ENCODE data around the gene PEX10.
A peak's percentile ranks its signal among the peaks of the same experiment; 100 is the strongest.

PEX10 gene

DNA sequence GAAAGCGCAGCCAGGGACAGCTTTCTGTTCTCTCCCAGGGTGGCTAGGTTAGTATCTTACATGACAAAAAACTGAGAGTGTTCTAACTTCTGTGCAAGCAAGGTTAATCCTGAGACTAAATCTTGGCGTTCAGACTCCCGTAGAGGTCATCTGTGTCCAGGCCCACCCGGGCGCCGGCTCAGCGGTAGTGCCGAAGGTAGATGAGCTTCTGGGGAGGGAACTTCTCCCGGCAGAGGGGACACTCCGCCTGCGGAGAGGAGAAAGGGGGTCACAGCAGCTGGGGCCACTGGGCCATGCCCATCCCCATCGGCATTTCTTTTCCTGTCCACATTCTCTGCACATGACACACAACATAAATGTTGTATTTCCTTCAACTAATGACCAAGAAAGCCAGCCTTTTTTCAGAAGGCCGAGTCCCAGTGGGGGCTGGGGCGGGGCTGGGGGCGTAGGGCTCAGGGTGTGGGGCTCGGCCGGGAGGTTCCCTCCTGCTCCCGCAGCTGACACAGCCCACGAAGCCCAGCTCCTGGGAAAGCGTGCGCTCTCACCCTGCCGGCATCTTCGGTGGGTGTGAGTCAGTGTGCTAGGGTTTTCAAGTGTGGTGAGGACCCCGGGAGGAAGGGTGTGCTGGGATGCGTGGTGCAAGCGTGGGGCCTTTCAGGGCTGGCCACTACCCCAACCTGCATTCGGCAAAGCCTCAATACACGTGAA, 6.6 kb downstream of the PEX10 start:
- Histone ChIP-seq H3K27ac (ENCODE audit: low read depth, low read length) (peak overlapping the region; percentile 53), H3K36me3 (ENCODE audit: insufficient read depth, low read length) (peaks cover 13% of the 10 kb centered on the region; the same call in 1 of the 2 replicates), H3K79me2 (ENCODE audit: control insufficient read depth, insufficient read depth, low read length, unreplicated experiment) (no peaks in the 10 kb centered on the region), H3K4me1 (ENCODE audit: control insufficient read depth, insufficient read depth, low read length, unreplicated experiment) (peaks cover 9% of the 10 kb centered on the region), H2AFZ (ENCODE audit: low read length, unreplicated experiment) (no peak overlapping the region), H3K27me3 (ENCODE audit: insufficient read depth, low read length) (no peaks in the 10 kb centered on the region), H3K4me3 (ENCODE audit: low read depth, low read length) (no peak overlapping the region)

DNA sequence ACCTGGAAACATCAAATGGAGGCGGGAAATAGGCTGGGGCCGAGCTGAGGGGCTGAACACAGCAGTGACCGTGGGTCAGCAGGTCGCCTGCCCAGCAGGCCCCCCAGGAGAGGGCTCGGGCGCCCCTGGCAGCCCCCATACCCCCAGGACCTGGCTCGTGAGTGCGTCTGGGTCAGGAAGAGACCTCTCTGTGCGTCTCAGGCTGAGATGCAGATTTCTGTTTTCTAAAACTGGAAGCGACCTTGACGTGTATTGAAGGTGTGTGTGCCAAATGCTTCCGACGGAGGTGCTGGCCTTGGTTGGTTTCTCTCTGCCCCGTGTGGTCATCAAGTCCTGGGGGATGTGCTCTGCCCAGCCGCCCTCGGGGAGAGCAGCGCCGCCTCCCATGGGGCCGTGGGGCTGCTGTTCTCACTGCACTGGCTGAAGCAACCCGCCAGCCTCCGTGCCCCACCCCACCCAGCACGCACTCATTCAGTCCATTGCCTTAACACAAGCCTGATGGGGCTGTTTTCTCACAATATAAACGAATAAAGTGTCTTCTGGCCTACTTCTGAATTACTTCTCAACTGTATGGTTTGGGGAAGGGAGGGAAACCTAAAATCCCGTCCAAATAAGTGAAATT, 7.4 kb downstream of the PEX10 start:
- Histone ChIP-seq H3K27me3 (ENCODE audit: insufficient read depth, low read length) (no peaks in the 10 kb centered on the region), H2AFZ (ENCODE audit: low read length, unreplicated experiment) (no peak overlapping the region), H3K4me3 (ENCODE audit: low read depth, low read length) (no peak overlapping the region), H3K4me1 (ENCODE audit: control insufficient read depth, insufficient read depth, low read length, unreplicated experiment) (peaks cover 9% of the 10 kb centered on the region), H3K79me2 (ENCODE audit: control insufficient read depth, insufficient read depth, low read length, unreplicated experiment) (no peaks in the 10 kb centered on the region), H3K36me3 (ENCODE audit: insufficient read depth, low read length) (peaks cover 20% of the 10 kb centered on the region), H3K27ac (ENCODE audit: low read depth, low read length) (peak overlapping the region; percentile 53)

DNA sequence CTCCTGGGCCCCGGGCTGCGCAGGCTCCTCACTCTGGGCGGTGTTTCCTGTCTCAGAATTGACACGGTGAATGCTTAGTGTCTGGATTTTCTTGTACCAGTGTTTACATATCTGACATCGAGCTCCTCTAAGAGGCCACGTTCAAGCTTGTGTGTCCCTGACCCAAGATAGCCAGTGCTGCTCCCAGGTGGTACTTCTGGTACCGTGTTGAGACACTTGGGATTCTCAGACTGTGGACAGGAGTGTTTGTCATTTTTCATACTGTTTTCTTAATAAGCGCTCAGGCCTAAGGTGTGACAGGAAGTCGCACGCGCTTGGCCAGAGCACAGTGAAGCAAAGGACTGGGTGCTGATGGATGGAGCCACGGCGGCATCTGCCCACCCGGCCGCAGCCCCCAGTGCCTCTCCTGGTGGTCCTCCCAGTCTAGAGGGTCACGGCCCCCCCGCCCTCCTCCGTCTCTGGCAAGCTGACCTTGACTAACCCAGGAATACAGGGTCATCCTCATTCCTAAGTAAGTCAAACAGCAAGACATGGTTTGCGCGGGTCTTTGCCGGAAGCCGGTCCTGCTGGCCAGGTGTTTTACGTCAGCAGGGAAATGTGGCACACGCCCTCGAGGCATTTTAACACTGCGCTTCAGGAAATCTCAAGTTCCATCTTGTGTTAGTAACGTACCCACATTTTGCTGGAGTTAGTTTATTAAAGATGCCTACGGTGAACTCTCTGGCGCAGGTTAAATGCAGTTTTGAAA, 8.0 kb downstream of the PEX10 start:
- Histone ChIP-seq H3K27ac (ENCODE audit: low read depth, low read length) (no peak overlapping the region), H3K27me3 (ENCODE audit: insufficient read depth, low read length) (no peaks in the 10 kb centered on the region), H2AFZ (ENCODE audit: low read length, unreplicated experiment) (no peak overlapping the region), H3K79me2 (ENCODE audit: control insufficient read depth, insufficient read depth, low read length, unreplicated experiment) (no peaks in the 10 kb centered on the region), H3K4me3 (ENCODE audit: low read depth, low read length) (no peak overlapping the region), H3K36me3 (ENCODE audit: insufficient read depth, low read length) (peaks cover 25% of the 10 kb centered on the region), H3K4me1 (ENCODE audit: control insufficient read depth, insufficient read depth, low read length, unreplicated experiment) (peaks cover 9% of the 10 kb centered on the region)

DNA sequence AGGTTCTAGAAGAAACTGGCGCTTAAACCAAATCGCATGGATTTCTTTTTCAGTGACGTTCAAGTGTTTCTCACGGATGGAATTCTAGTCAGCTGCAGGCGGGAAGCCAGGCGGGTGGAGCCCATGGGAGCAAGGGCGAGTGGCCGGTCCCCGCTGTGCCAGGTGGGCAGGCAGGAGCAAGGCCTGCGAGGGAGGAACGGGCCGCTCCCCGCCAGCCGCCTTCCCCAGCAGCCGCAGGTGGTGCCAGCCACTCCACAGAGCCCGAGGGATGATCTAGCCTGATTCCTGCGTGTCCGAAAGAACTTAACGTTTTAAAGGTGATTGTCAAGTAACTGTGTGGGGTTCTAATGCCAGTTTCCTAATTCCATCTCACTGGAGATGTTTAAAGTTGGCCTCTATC, 9.1 kb downstream of the PEX10 start:
- H3K4me3 ChIP-seq (ENCODE audit: low read depth, low read length): no peak overlapping the region
- H3K79me2 ChIP-seq (ENCODE audit: control insufficient read depth, insufficient read depth, low read length, unreplicated experiment): no peaks in the 10 kb centered on the region
- no peaks in the 10 kb centered on the region for H3K27me3 ChIP-seq (ENCODE audit: insufficient read depth, low read length)
- peaks cover 9% of the 10 kb centered on the region for H3K4me1 ChIP-seq (ENCODE audit: control insufficient read depth, insufficient read depth, low read length, unreplicated experiment)
- H3K27ac ChIP-seq (ENCODE audit: low read depth, low read length): no peak overlapping the region
- no peak overlapping the region for H2AFZ ChIP-seq (ENCODE audit: low read length, unreplicated experiment)
- H3K36me3 ChIP-seq (ENCODE audit: insufficient read depth, low read length): peaks cover 32% of the 10 kb centered on the region

- Histone ChIP-seq H3K79me2 (ENCODE audit: control insufficient read depth, insufficient read depth, low read length, unreplicated experiment) (peaks cover 3% of the 10 kb centered on the region), H2AFZ (ENCODE audit: low read length, unreplicated experiment) (no peak overlapping the region), H3K4me3 (ENCODE audit: low read depth, low read length) (no peak overlapping the region), H3K27ac (ENCODE audit: low read depth, low read length) (no peak overlapping the region), H3K27me3 (ENCODE audit: insufficient read depth, low read length) (no peaks in the 10 kb centered on the region), H3K4me1 (ENCODE audit: control insufficient read depth, insufficient read depth, low read length, unreplicated experiment) (peaks cover 9% of the 10 kb centered on the region), H3K36me3 (ENCODE audit: insufficient read depth, low read length) (peaks cover 33% of the 10 kb centered on the region)
These were observed 9.9 kb downstream of the PEX10 start for GRCh38 chr1:2402420-2402819.

- H3K27ac ChIP-seq (ENCODE audit: low read depth, low read length): no peak overlapping the region
- H3K79me2 ChIP-seq (ENCODE audit: control insufficient read depth, insufficient read depth, low read length, unreplicated experiment): peaks cover 10% of the 10 kb centered on the region
These were observed 11.3 kb downstream of the PEX10 start for GRCh38 chr1:2400950-2401649.

GRCh38 chr1:2400576-2400909, 11.8 kb downstream of the PEX10 start:
- peaks cover 42% of the 10 kb centered on the region for H3K36me3 ChIP-seq (ENCODE audit: insufficient read depth, low read length)

More at GRCh38 chr1:2400950-2401649, 11.3 kb downstream of the PEX10 start:
- Histone ChIP-seq H3K27me3 (ENCODE audit: insufficient read depth, low read length) (no peaks in the 10 kb centered on the region), H3K4me3 (ENCODE audit: low read depth, low read length) (no peak overlapping the region), H3K36me3 (ENCODE audit: insufficient read depth, low read length) (peaks cover 38% of the 10 kb centered on the region), H3K4me1 (ENCODE audit: control insufficient read depth, insufficient read depth, low read length, unreplicated experiment) (peaks cover 9% of the 10 kb centered on the region), H2AFZ (ENCODE audit: low read length, unreplicated experiment) (no peak overlapping the region)

GRCh38 chr1:2399890-2400575, 12.3 kb downstream of the PEX10 start:
- Histone ChIP-seq H2AFZ (ENCODE audit: low read length, unreplicated experiment) (no peak overlapping the region), H3K4me3 (ENCODE audit: low read depth, low read length) (no peak overlapping the region), H3K79me2 (ENCODE audit: control insufficient read depth, insufficient read depth, low read length, unreplicated experiment) (peaks cover 19% of the 10 kb centered on the region), H3K27me3 (ENCODE audit: insufficient read depth, low read length) (no peaks in the 10 kb centered on the region), H3K27ac (ENCODE audit: low read depth, low read length) (no peak overlapping the region), H3K36me3 (ENCODE audit: insufficient read depth, low read length) (peaks cover 42% of the 10 kb centered on the region), H3K4me1 (ENCODE audit: control insufficient read depth, insufficient read depth, low read length, unreplicated experiment) (peaks cover under 1% of the 10 kb centered on the region)

More at GRCh38 chr1:2400576-2400909, 11.8 kb downstream of the PEX10 start:
- Histone ChIP-seq H3K27ac (ENCODE audit: low read depth, low read length) (no peak overlapping the region), H3K4me1 (ENCODE audit: control insufficient read depth, insufficient read depth, low read length, unreplicated experiment) (peaks cover 5% of the 10 kb centered on the region), H2AFZ (ENCODE audit: low read length, unreplicated experiment) (no peak overlapping the region), H3K27me3 (ENCODE audit: insufficient read depth, low read length) (no peaks in the 10 kb centered on the region), H3K79me2 (ENCODE audit: control insufficient read depth, insufficient read depth, low read length, unreplicated experiment) (peaks cover 14% of the 10 kb centered on the region), H3K4me3 (ENCODE audit: low read depth, low read length) (no peak overlapping the region)

DNA sequence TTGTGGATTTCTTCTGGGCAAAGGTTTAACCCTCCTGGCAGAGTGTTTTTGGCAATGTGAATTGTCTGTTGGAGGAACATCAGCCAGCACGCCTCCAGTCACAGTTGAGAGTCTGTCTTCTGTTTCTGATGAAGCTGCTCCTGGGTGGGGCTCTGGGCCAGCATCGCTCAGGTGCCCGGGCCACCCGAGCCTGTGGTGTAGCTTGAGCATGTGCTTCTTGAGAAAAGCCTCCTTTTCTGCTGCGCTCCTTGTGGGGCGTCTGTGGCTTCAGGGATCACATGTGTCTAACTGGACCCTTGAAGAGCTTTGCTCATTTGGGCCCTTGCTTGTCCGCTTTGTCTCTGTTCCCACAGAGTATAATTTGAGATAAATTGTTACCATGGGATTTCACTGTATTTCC, 13.5 kb downstream of the PEX10 start:
- no peaks in the 10 kb centered on the region for H3K27me3 ChIP-seq (ENCODE audit: insufficient read depth, low read length)
- H3K36me3 ChIP-seq (ENCODE audit: insufficient read depth, low read length): peaks cover 35% of the 10 kb centered on the region
- H2AFZ ChIP-seq (ENCODE audit: low read length, unreplicated experiment): no peak overlapping the region
- H3K4me3 ChIP-seq (ENCODE audit: low read depth, low read length): no peak overlapping the region
- peaks cover 3% of the 10 kb centered on the region for H3K4me1 ChIP-seq (ENCODE audit: control insufficient read depth, insufficient read depth, low read length, unreplicated experiment)
- peaks cover 31% of the 10 kb centered on the region for H3K79me2 ChIP-seq (ENCODE audit: control insufficient read depth, insufficient read depth, low read length, unreplicated experiment)
- H3K27ac ChIP-seq (ENCODE audit: low read depth, low read length): no peak overlapping the region

Measured in ACC112 (cell line).